A673 (cell line): ENCODE results near the gene APOBR.

ENCODE experiments used
- EZH2 ChIP-seq: fragments of 200-600 bp; sonication (generic); IDR thresholded peaks from 2 replicates; pipeline ENCODE4 v1.6.1; 2017; ENCODE audit warnings: borderline replicate concordance, low read depth, mild to moderate bottlenecking, mixed read lengths, antibody characterized with exemption, low read length; ENCODE audit not compliant: poor library complexity, severe bottlenecking
- TF ChIP-seq, protein P1 (sequence below): fragments of 300-800, 200-600 bp; sonication (generic); conservative IDR thresholded peaks from 2 replicates; pipeline ENCODE4 v1.5.1; 2017; ENCODE audit warnings: low read depth, mild to moderate bottlenecking, antibody characterized with exemption, low read length, moderate library complexity, mixed read lengths

DNA sequence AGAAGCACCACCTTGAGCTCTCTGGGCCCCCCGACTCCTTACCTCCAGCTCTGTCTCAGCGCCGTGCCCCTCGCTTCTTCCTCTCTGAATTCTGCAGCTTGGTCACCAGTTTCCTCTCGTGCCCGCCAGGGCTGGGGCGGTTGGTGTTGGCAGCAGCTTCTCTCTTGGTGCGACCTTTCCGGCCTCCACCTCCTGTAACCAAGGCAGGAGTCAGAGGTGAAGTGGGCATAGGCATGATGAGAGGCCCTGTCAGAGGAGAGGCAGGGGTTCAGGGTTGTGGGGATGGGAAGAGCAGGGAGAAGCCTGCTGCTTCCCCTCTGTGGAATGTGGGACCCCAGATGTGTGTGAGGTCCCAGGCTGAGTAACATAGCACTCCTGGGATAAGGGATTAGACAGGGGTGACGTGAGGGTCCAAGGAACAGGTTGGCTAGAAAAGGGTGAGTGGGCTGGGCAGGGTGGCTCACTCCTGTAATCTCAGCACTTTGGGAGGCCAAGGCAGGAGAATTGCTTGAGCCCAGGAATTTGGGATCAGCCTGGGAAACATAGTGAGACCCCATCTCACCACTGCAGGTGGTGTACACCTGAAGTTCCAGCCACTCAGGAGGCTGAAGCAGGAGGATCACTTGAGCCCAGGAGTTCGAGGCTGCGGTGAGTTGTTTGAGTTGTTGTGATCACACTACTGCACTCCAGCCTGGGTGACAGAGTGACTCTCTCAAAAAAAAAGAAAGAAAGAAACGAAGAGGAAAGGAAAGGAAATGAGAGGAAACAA, 43.7 kb downstream of the APOBR start:
- TF ChIP-seq, protein P1, sequence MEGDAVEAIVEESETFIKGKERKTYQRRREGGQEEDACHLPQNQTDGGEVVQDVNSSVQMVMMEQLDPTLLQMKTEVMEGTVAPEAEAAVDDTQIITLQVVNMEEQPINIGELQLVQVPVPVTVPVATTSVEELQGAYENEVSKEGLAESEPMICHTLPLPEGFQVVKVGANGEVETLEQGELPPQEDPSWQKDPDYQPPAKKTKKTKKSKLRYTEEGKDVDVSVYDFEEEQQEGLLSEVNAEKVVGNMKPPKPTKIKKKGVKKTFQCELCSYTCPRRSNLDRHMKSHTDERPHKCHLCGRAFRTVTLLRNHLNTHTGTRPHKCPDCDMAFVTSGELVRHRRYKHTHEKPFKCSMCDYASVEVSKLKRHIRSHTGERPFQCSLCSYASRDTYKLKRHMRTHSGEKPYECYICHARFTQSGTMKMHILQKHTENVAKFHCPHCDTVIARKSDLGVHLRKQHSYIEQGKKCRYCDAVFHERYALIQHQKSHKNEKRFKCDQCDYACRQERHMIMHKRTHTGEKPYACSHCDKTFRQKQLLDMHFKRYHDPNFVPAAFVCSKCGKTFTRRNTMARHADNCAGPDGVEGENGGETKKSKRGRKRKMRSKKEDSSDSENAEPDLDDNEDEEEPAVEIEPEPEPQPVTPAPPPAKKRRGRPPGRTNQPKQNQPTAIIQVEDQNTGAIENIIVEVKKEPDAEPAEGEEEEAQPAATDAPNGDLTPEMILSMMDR = no peak
- no peak for TF ChIP-seq EZH2
